K562 (cell line): ENCODE data around the gene SLC8A1. TPM values are rescaled to one million over a fixed set of nuclear protein-coding genes. Genes with fewer than 3 reads are reported as not detected.

Experiments
- ATAC-seq: fragments of 200-7000 bp; cut with Tn5 transposase; 3 replicates; pipeline ENCODE4 v1.9.1; 2020; ENCODE audit warnings: moderate library complexity
- BruUV-seq: library from RNA; stranded (reverse); fragments of 400-500 nt; replicated peaks from 2 replicates; lab custom pipeline; 2021; lab: Mats Ljungman, UMichigan
- CTCF ChIA-PET: fragments of 300-600 bp; formaldehyde crosslinking; extraction: SDS; loops from one replicate; lab custom pipeline; 2021; ENCODE audit warnings: low intra/inter-chr PET ratio; lab: Yijun Ruan, JAX
- POLR2A ChIA-PET: fragments of 300-600, 350-650 bp; sonication (Branson Sonifier 250); formaldehyde crosslinking; extraction: SDS; loops from one replicate; lab custom pipeline; 2021; ENCODE audit warnings: antibody characterized with exemption, inconsistent platforms; lab: Yijun Ruan, JAX
- DNase-seq, 4 experiments: peaks; one replicate each; pipeline versions ENCODE4 v3.0.0 to v3.0.0-alpha.2; 2011 to 2018; ENCODE audit warnings: low spot score in 3 of 4, mixed read lengths in 3 of 4; ENCODE audit errors: extremely low read depth in 1 of 4
- FAIRE-seq: peaks from 2 replicates; lab custom pipeline; 2011; peaks lifted over from hg19 to GRCh38; lab: Jason Lieb, UNC
- H2AFZ ChIP-seq: 2 replicates; pipeline ENCODE4 v1.6.0; 2011; ENCODE audit warnings: low read depth, low read length, control low read depth, inconsistent platforms
- H3K27ac ChIP-seq: fragments of 200-600 bp; 3 replicates; pipeline ENCODE4 v1.8.0; 2011; ENCODE audit warnings: low read depth, mild to moderate bottlenecking, control low read depth, inconsistent platforms, low read length, moderate library complexity, mixed read lengths; ENCODE audit errors: extremely low read depth
- H3K27me3 ChIP-seq, 2 experiments: fragments of 300-600 bp in 1 of 2; 2 replicates in 1 of 2; 3 replicates in 1 of 2; pipeline versions ENCODE4 v1.6.0 to v1.8.0; 2011; ENCODE audit warnings: inconsistent platforms in 2 of 2, low read length in 2 of 2, mild to moderate bottlenecking in 1 of 2, mixed read lengths in 1 of 2, moderate library complexity in 1 of 2; ENCODE audit not compliant: control insufficient read depth in 2 of 2, insufficient read depth in 2 of 2
- H3K36me3 ChIP-seq: fragments of 300-600 bp; 3 replicates; pipeline ENCODE4 v1.8.0; 2011; ENCODE audit warnings: mild to moderate bottlenecking, low read length, inconsistent platforms; ENCODE audit not compliant: control insufficient read depth, insufficient read depth
- H3K4me1 ChIP-seq, 2 experiments: fragments of 200-600 bp in 1 of 2; replicated peaks in 1 of 2; 2 replicates in 1 of 2; 3 replicates in 1 of 2; pipeline versions ENCODE4 v1.5.1 to v1.8.0; 2011; ENCODE audit warnings: inconsistent platforms in 2 of 2, low read length in 2 of 2, mild to moderate bottlenecking in 1 of 2, mixed read lengths in 1 of 2, moderate library complexity in 1 of 2; ENCODE audit not compliant: control insufficient read depth in 2 of 2, insufficient read depth in 2 of 2
- H3K4me2 ChIP-seq: 2 replicates; pipeline ENCODE4 v1.6.1; 2011; ENCODE audit warnings: low read length, control low read depth, inconsistent platforms, mixed read lengths; ENCODE audit not compliant: insufficient read depth
- H3K4me3 ChIP-seq: fragments of 200-600 bp; sonication (generic), shearing (Covaris generic); 2 replicates; pipeline ENCODE4 v1.5.1; 2016; ENCODE audit warnings: control low read depth, inconsistent platforms
- H3K79me2 ChIP-seq: fragments of 200-600 bp; 3 replicates; pipeline ENCODE4 v1.8.0; 2011; ENCODE audit warnings: low read length, inconsistent platforms; ENCODE audit not compliant: control insufficient read depth, insufficient read depth
- H3K9ac ChIP-seq, 2 experiments: 2 replicates each; pipeline versions ENCODE4 v1.6.0 to v1.6.1; 2011; ENCODE audit warnings: low read depth in 2 of 2, low read length in 2 of 2, control low read depth in 1 of 2, inconsistent platforms in 1 of 2, mild to moderate bottlenecking in 1 of 2, mixed read lengths in 1 of 2; ENCODE audit not compliant: insufficient read depth in 1 of 2
- H3K9me1 ChIP-seq: one replicate; pipeline ENCODE4 v1.6.0; 2011; ENCODE audit warnings: inconsistent platforms, mild to moderate bottlenecking, low read length, moderate library complexity; ENCODE audit not compliant: control insufficient read depth, insufficient read depth
- H3K9me3 ChIP-seq: replicated peaks from 2 replicates; pipeline ENCODE4 v1.5.1; 2011; ENCODE audit warnings: low read depth, low read length, inconsistent platforms; ENCODE audit not compliant: control insufficient read depth, insufficient read depth
- H4K20me1 ChIP-seq: replicated peaks from 2 replicates; pipeline ENCODE4 v1.6.1; 2011; ENCODE audit warnings: low read length, inconsistent platforms, mixed read lengths; ENCODE audit not compliant: control insufficient read depth, insufficient read depth
- CBFB ChIP-seq: sonication (generic); formaldehyde crosslinking; IDR thresholded peaks from 2 replicates; pipeline ENCODE4 v1.4.0; 2020; ENCODE audit warnings: mild to moderate bottlenecking, missing genetic modification reagents
- CEBPZ ChIP-seq: fragments of 150-350 bp; IDR thresholded peaks from 2 replicates; pipeline ENCODE4 v1.6.1; 2014; ENCODE audit warnings: low read depth, mild to moderate bottlenecking, low read length, borderline replicate concordance
- FOS ChIP-seq: IDR thresholded peaks from 3 replicates; pipeline ENCODE4 v1.6.1; 2011; ENCODE audit not compliant: insufficient read length; ENCODE audit errors: extremely low read depth
- GABPA ChIP-seq: fragments of 200-800 bp; sonication (Bioruptor generic); conservative IDR thresholded peaks from 2 replicates; pipeline ENCODE4 v1.6.1; 2016; ENCODE audit warnings: low read depth, missing genetic modification characterization, missing compliant biosample characterization
- RUNX1 ChIP-seq: sonication (generic); IDR thresholded peaks from 2 replicates; pipeline ENCODE4 v1.6.1; 2016; ENCODE audit warnings: antibody characterized with exemption, low read depth
- SAFB2 ChIP-seq: fragments of 200-400 bp; formaldehyde crosslinking; IDR thresholded peaks from 2 replicates; pipeline ENCODE4 v1.6.1; 2018; ENCODE audit warnings: borderline replicate concordance, low read length, low read depth, moderate library complexity; ENCODE audit not compliant: severe bottlenecking
- SIRT6 ChIP-seq: IDR thresholded peaks from one replicate; pipeline ENCODE4 v1.6.1; 2012; ENCODE audit warnings: low read depth, mild to moderate bottlenecking, control low read depth, inconsistent platforms, low read length, moderate library complexity
- ZFPM2 ChIP-seq: fragments of 250-450 bp; sonication (Bioruptor Pico); IDR thresholded peaks from 2 replicates; pipeline ENCODE4 v1.5.1; 2022; ENCODE audit warnings: mild to moderate bottlenecking
- ZNF280A ChIP-seq: fragments of 450-650 bp; IDR thresholded peaks from 2 replicates; pipeline ENCODE4 v1.6.1; 2018; ENCODE audit warnings: mild to moderate bottlenecking, low read depth; ENCODE audit not compliant: partially characterized antibody
- WGBS: fragments of 100-300 bp; shearing (Covaris generic); methylation state at CpG from one replicate; pipeline ENCODE4 v1.1.6; 2016; ENCODE audit warnings: low coverage, mixed read lengths; ENCODE audit not compliant: insufficient coverage; ENCODE audit errors: missing lambda C conversion rate; 5-methylcytosine and 5-hydroxymethylcytosine counted together
- in situ Hi-C: fragments of 300-500 bp; cut with MboI; formaldehyde crosslinking; loops from 4 replicates; pipeline ENCODE4 v1.15.0; 2018; ENCODE audit warnings: inconsistent platforms, mixed read lengths
- intact Hi-C: fragments of 100-400 bp; cut with micrococcal nuclease; formaldehyde crosslinking; loops from 2 replicates; pipeline ENCODE4 v1.14.2; 2022
- polyA plus RNA-seq, 8 experiments: library from polyadenylated mRNA; depleted of rRNA in 4 of 8; stranded (reverse) in 5 of 8; unstranded in 3 of 8; fragments of >200 nt; fragmentation: Nextera tagmentation in 2 of 8; fragmentation: Illumina TruSeq in 1 of 8; extraction: Ambion mirVana in 2 of 8; extraction: Trizol in 1 of 8; gene quantifications; 2 replicates each; pipeline versions ENCODE4 v1.2.1 to v1.2.3, GENCODE V29; 2011 to 2014; ENCODE audit warnings: inconsistent platforms in 1 of 8, missing spikeins in 1 of 8
- total RNA-seq, 7 experiments: library from RNA; depleted of rRNA in 6 of 7; stranded (reverse); fragments of >200 nt in 6 of 7; fragmentation: Illumina TruSeq in 2 of 7; extraction: Trizol in 2 of 7; gene quantifications; 2 replicates each; pipeline versions ENCODE4 v1.2.1 to v1.2.3, GENCODE V29; 2011 to 2021; ENCODE audit warnings: low replicate concordance in 1 of 7

The SLC8A1 gene
- total and polyA plus RNA-seq, 9 of the 15 experiments (the other 6 are each of a cell fraction or from before 2014, with no cell fraction given) = not detected

- ATAC-seq = no peak
- no peaks in the 10 kb centered on the region for H3K4me1 ChIP-seq
- no peaks in the 10 kb centered on the region for H3K9me3 ChIP-seq
- FAIRE-seq = no peak
- H2AFZ ChIP-seq = no peak overlapping the region
- in situ Hi-C loops (no loop called here), intact Hi-C loops (no loop called here)
- CTCF ChIA-PET = no interaction called here
- no peak for DNase-seq
- no peak for TF ChIP-seq SIRT6
- POLR2A ChIA-PET = interaction anchor here (0.7 kb wide), 1 partner anchor 14 kb away, joined by 3 read pairs; no protein-coding TSS in a partner anchor
- H3K9ac ChIP-seq = no peak overlapping the region
- no peaks in the 10 kb centered on the region for H4K20me1 ChIP-seq
- H3K27me3 ChIP-seq = no peaks in the 10 kb centered on the region
- H3K36me3 ChIP-seq = no peaks in the 10 kb centered on the region
- H3K4me2 ChIP-seq = no peak overlapping the region
- no peaks in the 10 kb centered on the region for H3K9me1 ChIP-seq
- BruUV-seq = no TSS peak
- H3K4me3 ChIP-seq = no peak overlapping the region
- no peaks in the 10 kb centered on the region for H3K79me2 ChIP-seq
- WGBS = 0% methylated on average over 2 of the region's 2 CpGs
- H3K27ac ChIP-seq = no peak overlapping the region
Observed at GRCh38 chr2:40279482-40279881, 172.4 kb downstream of the SLC8A1 start.

GRCh38 chr2:40279001-40279400 lies 172.9 kb downstream of the SLC8A1 start:
- H3K4me1 ChIP-seq = no peaks in the 10 kb centered on the region
- ATAC-seq (no peak), DNase-seq (no peak), FAIRE-seq (no peak)
- no peaks in the 10 kb centered on the region for H3K9me3 ChIP-seq
- no peak overlapping the region for H3K9ac ChIP-seq
- H3K27me3 ChIP-seq = no peaks in the 10 kb centered on the region
- POLR2A ChIA-PET = interaction anchor here (0.7 kb wide), 1 partner anchor 875 kb away, joined by 3 read pairs; no protein-coding TSS in a partner anchor
- intact Hi-C loops (no loop called here), in situ Hi-C loops (no loop called here)
- 0% methylated on average over 2 of the region's 2 CpGs for WGBS
- no peaks in the 10 kb centered on the region for H3K9me1 ChIP-seq
- no peak overlapping the region for H2AFZ ChIP-seq
- no peaks in the 10 kb centered on the region for H3K36me3 ChIP-seq
- H3K79me2 ChIP-seq = no peaks in the 10 kb centered on the region
- BruUV-seq = no TSS peak
- no peaks in the 10 kb centered on the region for H4K20me1 ChIP-seq
- no peak overlapping the region for H3K4me2 ChIP-seq
- no peak overlapping the region for H3K4me3 ChIP-seq
- no peak overlapping the region for H3K27ac ChIP-seq
- CTCF ChIA-PET = no interaction called here
- TF ChIP-seq ZFPM2 (no peak), CBFB (CRISPR knock-in tag) (no peak), RUNX1 (no peak), ZNF280A (no peak), FOS (no peak), SAFB2 (no peak), GABPA (tag) (no peak), CEBPZ (no peak)
